Measurements from ENCODE around the gene THOC6.
A peak's percentile ranks its signal among the peaks of the same experiment; 100 is the strongest.
"Not testable (repeated sequence)": the region's sequence is repeated elsewhere in the genome, so short reads cannot be mapped to it uniquely, and the experiment has no call there.

The THOC6 gene

GRCh38 chr16:3053330-3053710 lies 29.5 kb downstream of the THOC6 start:
- not testable (repeated sequence) for DNase-seq (ENCODE audit: low read depth in 1 of 2, low spot score in 1 of 2)

- DNase-seq (ENCODE audit: low read depth in 1 of 2, low spot score in 1 of 2): no peak
Measured at GRCh38 chr16:3054965-3055733, 31.3 kb downstream of the THOC6 start.

- not testable (repeated sequence) for DNase-seq (ENCODE audit: low read depth in 1 of 2, low spot score in 1 of 2)
Measured at GRCh38 chr16:3055734-3056115, 31.9 kb downstream of the THOC6 start.

DNA sequence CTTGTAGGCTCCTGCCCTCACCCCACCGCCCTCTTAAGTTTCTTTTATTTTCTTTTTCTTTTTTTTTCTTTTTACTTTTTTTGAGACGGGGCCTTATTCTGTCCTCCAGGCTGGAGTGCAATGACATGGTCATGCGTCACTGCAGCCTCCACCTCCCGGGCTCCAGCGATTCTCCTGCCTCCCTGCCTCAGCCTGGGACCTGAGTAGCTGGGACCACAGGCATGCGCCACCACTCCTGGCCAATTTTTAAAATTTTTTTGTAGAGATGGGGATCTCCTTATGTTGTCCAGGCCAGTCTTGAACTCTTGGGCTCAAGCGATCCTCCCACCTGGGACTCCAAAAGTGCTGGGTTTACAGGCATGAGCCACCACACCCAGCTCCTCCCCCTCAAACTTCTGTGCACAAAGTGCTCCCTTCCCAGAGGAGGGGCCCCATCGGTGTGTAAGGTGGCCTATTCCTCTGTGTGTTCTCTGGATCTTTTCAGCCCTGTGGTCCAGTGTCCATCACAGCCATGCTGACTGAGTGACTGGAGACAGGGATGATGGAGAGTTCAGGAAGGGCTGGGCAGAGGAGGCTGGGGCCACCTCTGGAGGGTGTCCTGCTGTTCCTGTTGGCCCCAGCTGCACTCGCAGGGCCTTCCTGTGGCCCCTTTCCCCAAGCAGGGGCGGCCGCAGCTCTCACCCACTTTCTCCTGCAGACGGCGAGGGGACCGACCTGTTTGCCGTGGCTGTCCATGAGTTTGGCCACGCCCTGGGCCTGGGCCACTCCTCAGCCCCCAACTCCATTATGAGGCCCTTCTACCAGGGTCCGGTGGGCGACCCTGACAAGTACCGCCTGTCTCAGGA lies 32.7 kb downstream of the THOC6 start:
- DNase-seq (ENCODE audit: low read depth in 1 of 2, low spot score in 1 of 2): no peak

- DNase-seq (ENCODE audit: low read depth in 1 of 2, low spot score in 1 of 2): no peak
Measured at GRCh38 chr16:3057181-3058138, 33.6 kb downstream of the THOC6 start.

GRCh38 chr16:3058139-3059030 lies 34.5 kb downstream of the THOC6 start:
- DNase-seq (ENCODE audit: low read depth in 1 of 2, low spot score in 1 of 2): no peak

DNA sequence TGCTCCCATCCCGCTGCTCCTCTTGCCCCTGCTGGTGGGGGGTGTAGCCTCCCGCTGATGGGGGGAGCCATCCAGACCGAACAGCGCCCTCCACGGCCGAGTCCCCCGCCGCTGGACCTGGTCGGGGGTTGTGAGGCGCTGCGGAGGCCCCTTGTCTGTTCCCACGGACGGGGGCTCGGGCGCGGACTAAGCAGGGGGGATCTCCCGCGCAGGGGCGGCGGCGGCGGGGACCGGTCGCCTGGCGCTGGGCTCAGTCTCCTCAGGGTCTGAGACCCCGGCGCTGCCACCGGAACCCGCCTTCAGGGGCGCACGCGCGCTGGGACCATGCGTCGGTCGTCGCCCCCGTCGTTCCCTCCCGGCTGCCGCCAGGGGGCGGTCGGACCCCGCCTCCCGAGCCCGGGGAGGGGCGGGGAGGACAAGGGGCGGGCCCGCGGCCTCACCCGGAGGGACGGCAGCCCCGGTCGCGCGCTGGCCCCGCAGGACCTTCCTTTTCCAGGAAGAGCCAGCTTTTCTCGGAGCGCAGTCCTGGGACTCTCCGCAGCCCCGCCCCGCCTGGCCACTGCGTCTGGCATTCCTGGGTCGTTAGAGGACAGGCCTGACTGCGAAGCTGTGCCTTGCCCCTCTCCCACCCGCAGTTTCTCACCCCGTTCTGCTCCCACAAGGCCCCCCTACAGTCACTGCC lies 35.3 kb downstream of the THOC6 start:
- DNase-seq (ENCODE audit: low read depth in 1 of 2, low spot score in 1 of 2): peak; percentile 75 to 77

- no peak for DNase-seq (ENCODE audit: low read depth in 1 of 2, low spot score in 1 of 2)
Measured at GRCh38 chr16:3059723-3060242, 35.9 kb downstream of the THOC6 start.

- DNase-seq (ENCODE audit: low read depth in 1 of 2, low spot score in 1 of 2): no peak
Measured at GRCh38 chr16:3060339-3061127, 36.7 kb downstream of the THOC6 start.

DNA sequence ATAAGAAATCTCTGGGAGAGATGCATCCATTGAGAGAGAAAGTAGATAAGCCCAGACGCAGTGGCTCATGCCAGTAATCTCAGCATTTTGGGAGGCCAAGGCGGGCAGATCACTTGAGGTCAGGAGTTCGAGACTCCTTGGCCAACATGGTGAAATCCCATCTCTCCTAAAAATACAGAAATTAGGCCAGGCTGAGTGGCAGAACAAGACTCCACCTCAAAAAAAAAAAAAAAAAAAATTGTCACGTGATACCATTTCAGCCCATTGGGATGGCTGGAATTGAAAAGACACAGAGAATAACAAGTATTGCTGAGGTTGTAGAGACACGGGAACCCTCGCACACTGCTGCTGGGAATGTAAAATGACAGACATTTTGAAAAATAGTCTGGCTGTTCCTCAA lies 38.7 kb downstream of the THOC6 start:
- no peak for DNase-seq (ENCODE audit: low read depth in 1 of 2, low spot score in 1 of 2)

DNA sequence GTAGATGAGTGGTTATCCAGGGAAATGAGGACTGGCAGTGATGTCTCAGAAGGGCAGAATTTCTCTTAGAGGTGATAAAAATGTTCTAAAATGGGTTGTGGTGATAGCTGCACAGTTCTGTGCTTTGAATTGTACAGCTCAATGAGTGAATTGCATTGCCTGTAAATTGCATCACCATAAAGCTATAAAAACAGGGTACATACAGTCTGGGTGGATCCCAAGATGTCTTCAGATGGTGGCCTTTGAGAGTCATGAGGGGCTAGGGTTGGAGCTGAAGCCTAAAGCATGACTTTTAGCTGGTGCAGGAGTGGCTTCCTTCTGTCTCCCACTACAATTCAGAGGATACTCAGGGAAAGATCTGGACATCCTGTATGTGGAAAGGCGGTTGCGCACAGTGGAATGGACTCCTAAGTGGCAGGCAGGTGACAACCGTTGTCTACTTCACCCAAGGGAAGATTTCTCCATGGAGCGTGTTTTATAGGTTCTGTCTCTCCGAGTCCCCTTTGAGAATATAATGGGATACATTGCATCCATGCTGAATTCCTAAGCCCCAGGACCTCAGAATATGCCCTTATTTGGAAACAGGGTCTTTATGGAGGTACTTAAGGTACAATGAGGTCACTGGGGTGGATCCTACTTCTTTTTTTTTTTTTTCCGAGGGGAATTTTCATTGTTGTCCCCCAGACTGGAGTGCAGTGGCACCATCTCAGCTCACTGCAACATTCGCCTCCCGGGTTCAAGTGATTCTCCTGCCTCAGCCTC lies 40.0 kb downstream of the THOC6 start:
- DNase-seq (ENCODE audit: low read depth in 1 of 2, low spot score in 1 of 2): no peak

DNA sequence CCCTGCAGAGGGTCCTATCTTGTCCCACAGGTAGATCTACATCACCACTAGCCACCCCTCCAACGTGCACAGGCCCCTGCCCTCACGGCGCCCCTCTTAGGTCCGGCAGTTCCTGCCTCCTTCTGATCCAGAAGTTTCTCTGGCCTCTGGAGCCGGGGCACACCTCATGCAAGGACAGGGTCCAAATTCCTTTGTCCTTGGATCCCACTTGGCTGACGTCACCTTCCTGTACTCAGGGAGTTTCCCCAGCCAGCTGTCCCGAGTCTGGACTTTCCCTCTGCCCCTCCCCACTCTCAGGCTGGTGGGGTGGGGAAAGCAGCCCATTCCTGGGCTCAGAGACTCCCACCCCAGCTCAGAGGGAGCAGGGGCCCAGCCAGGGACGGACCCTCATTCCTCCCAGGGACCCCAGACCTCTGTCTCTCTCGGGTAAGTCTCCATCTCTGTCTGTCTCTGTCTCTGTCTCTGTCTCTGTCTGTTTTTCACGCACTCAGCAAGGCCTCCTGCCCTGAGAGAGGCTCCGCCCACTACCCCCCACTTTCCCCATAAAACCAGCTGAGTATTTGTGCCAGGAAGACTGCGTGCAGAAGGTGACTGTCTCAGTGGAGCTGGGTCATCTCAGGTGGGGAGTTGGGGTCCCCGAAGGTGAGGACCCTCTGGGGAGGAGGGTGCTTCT lies 41.4 kb downstream of the THOC6 start, which contains the start of gene IL32:
Gene IL32 (plus strand): TSS at position 572 of the 673 bp plus-strand sequence. CDS start 172 bp downstream, outside the sequence.
- peak in 1 of 2 donors; percentile 68 for DNase-seq (ENCODE audit: low read depth in 1 of 2, low spot score in 1 of 2)

DNA sequence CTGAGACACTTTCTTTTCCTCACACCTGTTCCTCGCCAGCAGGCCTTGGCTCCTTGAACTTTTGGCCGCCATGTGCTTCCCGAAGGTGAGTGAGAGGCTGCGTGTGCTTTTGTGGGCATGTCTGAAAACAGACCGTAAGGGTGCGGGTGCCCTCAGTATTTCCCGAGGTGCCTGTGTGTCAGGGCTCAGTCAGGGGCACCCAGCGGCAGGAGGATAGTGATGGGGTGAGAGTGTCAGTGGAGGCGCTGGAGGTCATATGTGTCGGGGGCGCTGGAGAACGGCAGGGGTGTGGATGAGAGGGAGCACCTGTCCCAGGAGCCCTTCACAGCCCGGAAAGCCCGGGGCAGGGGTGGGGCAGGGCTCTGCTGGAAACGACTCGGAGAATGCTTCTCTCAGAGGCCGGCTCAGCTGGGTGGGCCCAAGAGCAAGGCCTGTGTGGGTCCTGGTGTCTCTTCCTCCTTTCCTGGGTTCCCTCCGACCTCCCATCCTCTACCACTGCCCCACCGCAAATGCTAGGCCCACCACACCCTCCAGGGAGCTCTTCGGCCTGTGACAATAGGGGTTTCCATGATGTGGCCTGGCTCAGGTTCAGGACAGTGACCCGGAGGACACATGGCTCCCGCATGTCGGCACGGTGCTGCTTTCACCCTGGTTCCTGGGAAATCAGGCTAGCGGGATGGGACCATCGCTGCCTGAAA lies 42.1 kb downstream of the THOC6 start:
- no peak for DNase-seq (ENCODE audit: low read depth in 1 of 2, low spot score in 1 of 2)

- DNase-seq (ENCODE audit: low read depth in 1 of 2, low spot score in 1 of 2): no peak
Measured at GRCh38 chr16:3066440-3066748, 42.6 kb downstream of the THOC6 start.

- no peak for DNase-seq (ENCODE audit: low read depth in 1 of 2, low spot score in 1 of 2)
Measured at GRCh38 chr16:3068487-3068886, 44.7 kb downstream of the THOC6 start.

DNA sequence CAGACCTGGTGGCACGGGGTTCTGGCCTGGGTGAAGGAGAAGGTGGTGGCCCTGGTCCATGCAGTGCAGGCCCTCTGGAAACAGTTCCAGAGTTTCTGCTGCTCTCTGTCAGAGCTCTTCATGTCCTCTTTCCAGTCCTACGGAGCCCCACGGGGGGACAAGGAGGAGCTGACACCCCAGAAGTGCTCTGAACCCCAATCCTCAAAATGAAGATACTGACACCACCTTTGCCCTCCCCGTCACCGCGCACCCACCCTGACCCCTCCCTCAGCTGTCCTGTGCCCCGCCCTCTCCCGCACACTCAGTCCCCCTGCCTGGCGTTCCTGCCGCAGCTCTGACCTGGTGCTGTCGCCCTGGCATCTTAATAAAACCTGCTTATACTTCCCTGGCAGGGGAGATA lies 45.3 kb downstream of the THOC6 start:
- DNase-seq (ENCODE audit: low read depth in 1 of 2, low spot score in 1 of 2): not testable (repeated sequence)

GRCh38 chr16:3070608-3071111 lies 46.8 kb downstream of the THOC6 start:
- DNase-seq (ENCODE audit: low read depth in 1 of 2, low spot score in 1 of 2): no peak

Data from activated CD4-positive, alpha-beta T cell treated with anti-CD3 and anti-CD28 coated beads, Interleukin-2, amount 50 U/mL, for 24 hours (primary cell).